HG03432 (cell line): ENCODE data around the gene ATG4B.
A peak's percentile ranks its signal among the peaks of the same experiment; 100 is the strongest.

Experiments used
- ATAC-seq: cut with Tn5 transposase; IDR thresholded peaks from one replicate; pipeline ENCODE4 v1.9.1; 2021; ENCODE audit warnings: mild to moderate bottlenecking, moderate library complexity; ENCODE audit not compliant: unreplicated experiment

The ATG4B gene

DNA sequence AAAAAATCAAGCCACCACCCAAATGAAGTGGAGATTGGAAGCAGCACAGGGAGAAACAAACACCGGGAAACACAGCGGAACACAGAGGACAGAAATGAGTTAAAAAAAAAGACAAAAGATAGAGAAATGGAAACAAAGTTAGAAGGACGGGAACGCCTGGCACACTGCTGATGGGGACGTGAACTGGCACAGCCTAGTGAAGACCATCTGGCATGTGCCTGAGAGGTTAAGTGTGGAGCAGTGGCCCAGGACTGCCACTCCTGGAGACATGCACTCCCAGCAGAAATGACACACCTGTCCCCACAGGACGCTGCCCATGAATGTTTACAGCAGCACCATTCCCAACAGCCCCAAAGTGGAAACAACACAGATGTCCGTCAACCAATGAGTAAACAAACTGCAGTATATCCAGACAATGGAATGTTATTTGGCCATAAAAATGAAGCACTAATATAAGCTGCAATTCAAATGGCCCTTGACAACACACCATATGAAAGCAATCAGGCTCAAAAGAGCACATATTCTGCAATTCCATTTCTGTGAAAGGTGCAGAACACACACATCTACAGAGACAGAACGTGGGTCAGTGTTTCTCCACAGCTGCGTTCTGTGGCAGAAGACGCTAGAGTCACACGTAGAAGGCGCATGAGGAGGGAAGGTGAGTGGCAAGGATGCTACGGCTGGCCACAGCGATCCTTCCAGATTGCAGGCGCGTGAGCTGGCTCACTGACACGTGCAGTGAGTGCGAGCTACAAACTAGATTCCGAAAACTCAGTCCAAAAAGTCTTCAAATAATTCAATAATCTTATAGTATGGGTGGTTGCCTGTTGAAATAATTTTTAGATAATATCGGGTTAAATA is 25.1 kb upstream of the ATG4B start:
- ATAC-seq: no peak

GRCh38 chr2:241613017-241613780 is 24.3 kb upstream of the ATG4B start:
- no peak for ATAC-seq

- ATAC-seq: no peak
Observed at GRCh38 chr2:241615041-241615440, 22.5 kb upstream of the ATG4B start.

GRCh38 chr2:241615522-241616052 is 21.9 kb upstream of the ATG4B start:
- ATAC-seq: no peak

DNA sequence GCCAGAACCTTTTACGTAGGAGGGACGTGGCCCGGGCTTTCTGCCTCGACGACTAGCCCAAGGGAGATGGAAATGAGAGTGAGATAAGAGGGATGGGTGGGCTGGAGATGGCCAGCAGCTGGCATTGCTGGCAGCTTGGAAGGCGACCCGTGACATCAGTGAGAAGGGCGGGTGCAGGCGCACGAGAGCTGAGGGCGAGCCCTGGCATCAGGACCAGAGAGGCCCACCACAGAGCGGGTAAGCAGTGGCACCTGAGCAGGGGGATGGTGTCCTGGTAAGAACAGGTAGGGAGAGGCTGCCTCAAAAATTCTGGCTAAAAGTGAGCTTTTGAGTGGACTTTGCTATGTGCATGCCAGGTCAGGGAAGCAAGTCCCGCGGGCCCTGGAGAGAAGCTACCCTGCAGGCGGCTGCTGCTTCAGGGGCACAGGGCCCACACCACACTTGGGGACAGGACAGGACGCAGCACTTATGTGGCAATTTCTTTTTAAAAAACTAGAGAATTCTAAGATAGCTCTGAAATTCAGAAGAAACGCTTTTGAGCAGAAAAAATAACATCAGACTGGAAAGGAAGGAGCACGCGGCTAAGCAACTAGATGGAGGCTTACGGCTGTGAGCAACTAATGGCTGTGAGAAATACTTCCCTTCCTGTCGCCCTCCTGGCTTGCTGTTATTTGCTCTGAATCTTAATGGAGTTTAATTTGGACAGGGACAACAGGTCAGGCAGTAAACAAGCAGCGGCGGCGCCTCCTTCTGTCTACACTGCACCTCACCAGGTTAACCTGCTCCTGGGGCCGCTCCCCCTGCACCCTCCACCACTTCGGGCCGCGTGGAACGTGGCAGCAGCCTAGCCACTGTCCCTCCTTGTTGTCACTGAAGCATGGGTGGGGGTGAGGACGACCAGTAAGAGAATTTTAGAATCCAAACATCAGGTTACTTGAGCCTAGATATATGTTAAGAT is 21.0 kb upstream of the ATG4B start:
- no peak for ATAC-seq

- ATAC-seq: peak; percentile 60
Observed at GRCh38 chr2:241617431-241618154, 19.9 kb upstream of the ATG4B start.

DNA sequence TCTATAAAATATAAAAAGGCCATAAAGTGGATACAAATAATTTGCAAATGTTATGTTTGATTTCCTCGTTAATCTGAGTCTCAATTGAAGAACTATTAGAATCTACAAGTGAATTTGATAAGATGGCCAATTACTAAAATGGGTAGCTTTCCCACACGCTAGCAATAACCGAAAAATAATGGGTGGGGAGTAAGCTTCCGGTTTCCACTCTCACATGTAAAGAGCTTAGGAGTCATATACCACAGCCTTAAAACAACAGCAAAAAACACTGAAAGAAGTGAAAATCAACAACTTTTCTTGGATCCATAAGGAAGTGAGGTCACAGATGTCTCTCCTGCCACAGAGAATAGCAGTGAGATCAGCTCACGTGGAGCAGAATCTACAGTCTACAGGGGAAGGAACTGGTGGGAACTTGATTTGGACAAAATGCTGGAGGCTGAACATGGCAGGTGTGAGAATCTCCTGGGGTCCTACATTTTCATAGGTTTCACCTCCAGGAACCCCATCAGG is 19.1 kb upstream of the ATG4B start:
- no peak for ATAC-seq

DNA sequence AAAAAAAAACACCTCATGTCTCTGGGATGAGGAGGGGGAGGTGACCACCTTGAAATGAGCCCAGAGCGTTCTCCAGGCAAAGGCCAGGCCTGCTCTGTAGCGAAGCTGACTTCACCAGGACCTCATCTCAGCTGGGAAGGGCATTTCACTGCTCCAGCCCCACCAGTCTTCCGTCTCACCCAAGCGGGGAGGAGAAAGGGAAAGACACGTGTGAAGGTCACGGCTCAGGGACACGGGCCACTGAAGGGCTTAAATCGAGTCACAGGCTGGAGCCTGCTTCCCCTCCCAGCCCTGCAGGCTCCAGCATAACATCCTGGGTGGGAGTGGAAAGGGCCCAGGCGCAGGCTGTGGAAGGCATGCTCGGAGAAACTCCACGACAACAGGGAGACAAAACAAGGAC is 18.7 kb upstream of the ATG4B start:
- no peak for ATAC-seq

GRCh38 chr2:241619597-241620418 is 17.7 kb upstream of the ATG4B start:
- ATAC-seq: no peak

GRCh38 chr2:241620419-241620769 is 17.1 kb upstream of the ATG4B start:
- no peak for ATAC-seq

- ATAC-seq: no peak
Observed at GRCh38 chr2:241627675-241628074, 9.8 kb upstream of the ATG4B start.

GRCh38 chr2:241629762-241630435 is 7.6 kb upstream of the ATG4B start:
- no peak for ATAC-seq

DNA sequence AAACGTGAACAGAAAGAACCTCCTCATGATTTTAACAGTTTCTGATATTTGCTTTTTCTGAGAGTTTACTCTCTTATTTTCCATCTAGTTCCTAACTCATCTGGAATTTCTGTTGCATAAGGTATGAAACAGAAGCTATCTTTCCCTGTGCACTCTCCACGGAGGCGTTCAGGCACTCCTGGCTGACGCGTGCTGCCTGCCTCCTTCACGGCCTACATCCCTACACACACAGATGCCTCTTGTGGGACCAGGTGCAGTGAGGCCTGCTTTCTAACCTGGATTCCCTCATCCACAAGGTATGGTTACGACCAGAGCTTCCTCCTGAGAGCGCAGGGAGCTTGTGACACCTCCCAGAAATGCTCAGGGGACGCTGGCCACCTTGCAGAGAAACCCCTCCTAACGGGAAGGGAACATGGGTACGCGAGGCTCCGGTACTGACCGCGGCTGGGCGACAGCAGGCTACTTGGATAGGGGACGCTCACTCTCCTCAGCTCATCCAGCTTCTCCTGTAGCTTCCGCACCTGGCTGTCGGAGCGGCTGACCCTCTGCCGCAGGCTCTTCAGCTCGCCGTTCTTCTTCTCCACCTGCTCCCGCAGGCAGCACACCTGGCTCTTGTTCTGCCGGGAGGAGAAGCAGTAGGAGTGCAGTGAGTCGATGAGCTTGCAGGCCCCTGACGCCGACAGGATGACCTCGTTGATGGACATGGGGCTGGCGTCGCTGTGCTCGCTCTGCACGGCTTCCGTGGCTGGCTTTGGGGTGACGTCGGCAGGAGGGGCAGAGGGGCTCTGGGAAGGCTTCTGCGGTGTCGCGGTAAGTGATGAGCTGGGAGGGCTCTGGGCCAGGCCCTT is 4.8 kb upstream of the ATG4B start:
- ATAC-seq: no peak

DNA sequence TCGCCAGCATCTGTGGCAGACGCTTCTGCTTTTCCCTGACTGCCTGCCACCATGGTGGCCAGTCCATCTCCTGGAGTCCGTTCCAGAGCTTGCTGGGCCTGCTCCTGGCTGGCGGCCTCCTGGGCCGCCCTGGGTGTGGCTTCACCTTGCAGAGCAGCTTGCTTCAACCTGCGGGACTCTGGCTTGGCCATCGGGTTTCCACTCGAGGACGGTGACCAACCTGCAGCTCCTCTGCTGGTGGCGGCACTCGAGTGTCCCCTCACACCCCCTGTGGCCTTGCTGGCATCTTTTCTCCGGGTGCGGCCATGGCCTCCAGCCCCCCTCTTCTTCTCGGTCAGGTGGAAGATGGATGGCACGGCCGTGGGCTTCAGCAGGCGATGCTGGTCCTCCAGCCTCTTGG is 3.9 kb upstream of the ATG4B start:
- ATAC-seq: no peak

GRCh38 chr2:241635756-241636155 is 1.7 kb upstream of the ATG4B start:
- no peak for ATAC-seq

DNA sequence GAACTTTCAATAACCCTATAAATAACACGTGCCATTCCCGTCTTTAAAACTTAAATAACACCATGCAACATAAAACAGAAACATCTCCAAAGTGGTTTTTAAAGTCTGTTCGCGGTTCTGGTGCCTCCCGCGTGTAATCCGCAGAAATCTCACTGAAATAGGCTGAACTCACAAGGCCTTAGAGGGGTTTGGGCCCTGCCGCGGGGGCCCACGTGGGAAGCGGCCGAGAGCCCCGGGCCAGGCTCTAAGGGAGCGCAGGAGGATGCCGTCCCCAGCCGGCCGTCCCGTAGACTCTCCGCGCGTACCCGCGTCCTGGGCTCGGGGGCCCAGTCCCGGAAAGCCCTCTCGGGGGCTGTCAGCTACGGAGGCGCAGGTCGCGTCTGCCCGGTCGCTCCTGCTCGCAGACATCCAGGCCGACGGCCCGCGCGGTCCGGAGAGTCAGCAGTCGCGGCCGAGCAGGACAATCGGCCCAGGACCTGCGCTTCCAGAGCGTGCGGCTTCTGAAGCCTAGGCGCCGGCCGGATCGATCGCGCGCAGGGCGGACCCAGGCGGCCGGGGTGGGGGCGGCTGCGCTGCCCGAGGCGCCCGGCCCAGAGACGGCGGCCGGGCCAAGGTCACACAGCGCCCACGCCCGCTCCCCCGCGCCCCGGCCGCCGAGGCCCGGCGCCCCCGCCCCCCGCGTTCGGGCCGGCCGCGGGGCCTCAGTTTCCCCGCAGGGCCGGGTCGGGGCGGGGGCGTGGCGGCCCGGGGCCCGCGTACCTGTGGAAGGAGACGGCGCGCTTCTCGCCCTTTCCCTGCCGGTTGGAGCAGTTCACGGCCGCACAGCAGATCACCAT is 1.1 kb upstream of the ATG4B start:
- ATAC-seq: peak; percentile 28
